Erythroblast (primary cell): Measurements from ENCODE around the gene MS4A14.
"Not testable (repeated sequence)": the region's sequence is repeated elsewhere in the genome, so short reads cannot be mapped to it uniquely, and the experiment has no call there.

Experiments
- DNase-seq, 2 experiments: peaks; one replicate each; lab custom pipeline; 2025; lab: John Stamatoyannopoulos, UW
- GATA1 ChIP-seq: IDR thresholded peaks from 2 replicates; pipeline ENCODE4 v1.6.1; 2011; ENCODE audit warnings: low read depth, mild to moderate bottlenecking, control low read depth, low read length, moderate library complexity
- POLR2A ChIP-seq: IDR thresholded peaks from 2 replicates; pipeline ENCODE4 v1.6.1; 2011; ENCODE audit warnings: mild to moderate bottlenecking, low read length

Gene MS4A14

GRCh38 chr11:60428517-60428916, 32.3 kb downstream of the MS4A14 start:
- no peak for DNase-seq
- no peak for TF ChIP-seq GATA1
- no peak for TF ChIP-seq POLR2A

- TF ChIP-seq GATA1 = no peak
- no peak for TF ChIP-seq POLR2A
- DNase-seq = no peak
Observed at GRCh38 chr11:60429272-60429671, 33.0 kb downstream of the MS4A14 start, which contains the start of gene MS4A5. Gene MS4A5, plus strand, starts transcription at chr11:60429572. Its CDS starts 103 bp downstream, at chr11:60429675.

- DNase-seq = no peak
- TF ChIP-seq POLR2A (no peak), GATA1 (no peak)
Observed at GRCh38 chr11:60431251-60431650, 35.0 kb downstream of the MS4A14 start.

- TF ChIP-seq POLR2A (no peak), GATA1 (no peak)
- no peak for DNase-seq
Observed at GRCh38 chr11:60433401-60433800, 37.1 kb downstream of the MS4A14 start.

- TF ChIP-seq GATA1 (no peak), POLR2A (no peak)
- no peak for DNase-seq
Observed at GRCh38 chr11:60447070-60447469, 50.8 kb downstream of the MS4A14 start.

- DNase-seq = no peak
- TF ChIP-seq POLR2A = no peak
- no peak for TF ChIP-seq GATA1
Observed at GRCh38 chr11:60447846-60448245, 51.6 kb downstream of the MS4A14 start.

- not testable (repeated sequence) for DNase-seq
Observed at GRCh38 chr11:60451185-60451584, 54.9 kb downstream of the MS4A14 start.

GRCh38 chr11:60454212-60454611, 58.0 kb downstream of the MS4A14 start:
- TF ChIP-seq POLR2A = no peak
- TF ChIP-seq GATA1 = no peak
- DNase-seq = no peak

GRCh38 chr11:60455531-60456042, 59.3 kb downstream of the MS4A14 start, which contains the start of gene MS4A1:
Gene MS4A1, plus strand, starts transcription at chr11:60455847. Its CDS starts 6,528 bp downstream, at chr11:60462375.
- TF ChIP-seq GATA1 = no peak
- TF ChIP-seq POLR2A = no peak
- no peak for DNase-seq

- DNase-seq = no peak
- TF ChIP-seq GATA1 = no peak
- no peak for TF ChIP-seq POLR2A
Observed at GRCh38 chr11:60457576-60457975, 61.3 kb downstream of the MS4A14 start.

GRCh38 chr11:60459345-60459744, 63.1 kb downstream of the MS4A14 start:
- TF ChIP-seq GATA1 = no peak
- no peak for TF ChIP-seq POLR2A
- no peak for DNase-seq
